ENCODE results near the gene ADAMTS20.

ADAMTS20 gene

DNA sequence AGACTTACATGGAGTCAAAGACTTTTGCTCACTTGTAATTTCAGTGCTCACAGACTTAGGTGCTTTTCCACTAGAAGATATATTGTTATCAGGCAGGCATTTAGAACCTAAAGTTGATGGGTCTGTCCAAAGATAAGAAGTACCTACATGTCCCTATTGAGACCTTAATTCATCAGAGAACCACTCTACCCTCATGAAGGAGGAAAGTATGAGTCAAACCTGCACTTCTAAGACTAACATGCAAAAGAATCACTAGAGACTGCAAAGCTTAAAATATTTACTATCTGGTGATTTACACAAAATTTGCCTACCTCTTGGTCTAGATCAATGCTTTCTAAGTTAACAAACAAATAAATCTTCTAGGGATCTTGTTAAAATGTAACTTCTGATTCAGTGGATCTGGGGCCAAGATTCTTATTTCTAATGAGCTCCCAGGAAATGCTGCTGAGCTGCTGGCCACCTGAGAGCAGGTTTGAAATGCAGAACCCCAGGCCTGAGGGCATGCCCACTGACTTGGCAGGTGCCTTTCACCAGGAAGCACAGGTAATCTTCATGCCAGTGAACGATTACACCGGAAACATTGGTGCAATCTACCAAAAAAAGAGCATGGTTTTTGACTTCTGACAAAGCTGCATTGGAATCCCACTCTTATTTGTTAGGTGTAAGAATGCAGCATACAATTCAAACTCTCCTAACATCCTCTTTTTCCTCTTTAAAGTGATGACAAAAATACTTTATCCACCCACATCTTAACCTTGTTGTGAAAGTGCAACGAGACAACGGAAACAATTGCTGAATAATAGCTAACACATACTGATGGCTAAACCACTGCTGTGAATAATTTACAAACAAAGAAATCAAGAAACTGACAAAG, 214.2 kb downstream of the ADAMTS20 start:
- CTCF ChIA-PET: interaction anchor here (0.8 kb wide), 1 partner anchor 23 kb away, joined by 3 read pairs; no protein-coding TSS in a partner anchor
- POLR2A ChIA-PET: no interaction called here
- no peak for DNase-seq (ENCODE audit: extremely low spot score)
- TF ChIP-seq, protein P1, sequence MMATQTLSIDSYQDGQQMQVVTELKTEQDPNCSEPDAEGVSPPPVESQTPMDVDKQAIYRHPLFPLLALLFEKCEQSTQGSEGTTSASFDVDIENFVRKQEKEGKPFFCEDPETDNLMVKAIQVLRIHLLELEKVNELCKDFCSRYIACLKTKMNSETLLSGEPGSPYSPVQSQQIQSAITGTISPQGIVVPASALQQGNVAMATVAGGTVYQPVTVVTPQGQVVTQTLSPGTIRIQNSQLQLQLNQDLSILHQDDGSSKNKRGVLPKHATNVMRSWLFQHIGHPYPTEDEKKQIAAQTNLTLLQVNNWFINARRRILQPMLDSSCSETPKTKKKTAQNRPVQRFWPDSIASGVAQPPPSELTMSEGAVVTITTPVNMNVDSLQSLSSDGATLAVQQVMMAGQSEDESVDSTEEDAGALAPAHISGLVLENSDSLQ (IDR thresholded peaks at IDR 0.05): no peak

DNA sequence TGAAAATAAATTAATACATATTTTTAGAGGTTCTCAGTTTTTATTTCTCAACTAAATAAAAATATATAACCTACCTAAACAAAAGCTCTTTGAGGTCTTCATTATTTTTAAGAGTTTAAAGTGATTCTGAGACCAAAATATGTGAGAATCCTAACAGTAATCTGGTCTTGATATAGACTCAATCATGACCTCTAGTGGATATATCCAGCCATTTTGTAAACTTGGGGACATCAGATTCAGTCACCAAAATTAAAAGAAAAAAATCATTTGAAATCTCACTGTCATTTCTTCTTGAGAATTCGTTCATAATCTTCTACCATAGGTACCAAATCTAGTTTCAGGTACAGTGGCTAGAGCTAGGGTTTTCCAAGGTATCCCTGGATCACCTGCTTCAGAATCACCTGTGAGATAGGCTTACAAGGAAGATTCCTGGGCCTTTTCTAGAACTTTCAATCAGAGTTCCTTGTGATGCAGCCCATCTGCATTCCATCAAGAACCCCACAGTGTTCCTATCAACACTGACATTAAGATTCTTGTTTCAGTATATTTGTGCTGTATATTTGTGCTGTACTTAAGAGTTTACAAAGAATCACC, 214.9 kb downstream of the ADAMTS20 start:
- no peak for DNase-seq (ENCODE audit: extremely low spot score)
- CTCF ChIA-PET: interaction anchor here (0.8 to 1.2 kb wide), 3 partner anchors 12 to 749 kb away, joined by 3 to 4 read pairs (median 3); no protein-coding TSS in a partner anchor
- TF ChIP-seq SP1 (IDR thresholded peaks at IDR 0.05): no peak
- TF ChIP-seq FOXA1 (IDR thresholded peaks at IDR 0.05): no peak
- TF ChIP-seq NFRKB (IDR thresholded peaks at IDR 0.05): no peak
- TF ChIP-seq TARDBP (IDR thresholded peaks at IDR 0.05): no peak
- no peak for TF ChIP-seq CTBP1 (IDR thresholded peaks at IDR 0.05; ENCODE audit: borderline replicate concordance)
- no peak for TF ChIP-seq L3MBTL2 (conservative IDR thresholded peaks at IDR 0.05)
- TF ChIP-seq ELF4 (IDR thresholded peaks at IDR 0.05): no peak
- no peak for TF ChIP-seq ARNT (IDR thresholded peaks at IDR 0.05)
- no peak for TF ChIP-seq HDGF (IDR thresholded peaks at IDR 0.05; ENCODE audit: borderline replicate concordance)
- no peak for TF ChIP-seq FOXM1 (IDR thresholded peaks at IDR 0.05; ENCODE audit: borderline replicate concordance)
- TF ChIP-seq LEF1 (IDR thresholded peaks at IDR 0.05; ENCODE audit: borderline replicate concordance): no peak
- TF ChIP-seq, protein P1 (IDR thresholded peaks at IDR 0.05): no peak
- no peak for TF ChIP-seq ZNF384 (IDR thresholded peaks at IDR 0.05)
- TF ChIP-seq BHLHE40 (IDR thresholded peaks at IDR 0.05; ENCODE audit: borderline replicate concordance): no peak
- no peak for TF ChIP-seq FOXK2 (IDR thresholded peaks at IDR 0.05)
- no peak for TF ChIP-seq SUZ12 (IDR thresholded peaks at IDR 0.05)
- POLR2A ChIA-PET: no interaction called here

DNA sequence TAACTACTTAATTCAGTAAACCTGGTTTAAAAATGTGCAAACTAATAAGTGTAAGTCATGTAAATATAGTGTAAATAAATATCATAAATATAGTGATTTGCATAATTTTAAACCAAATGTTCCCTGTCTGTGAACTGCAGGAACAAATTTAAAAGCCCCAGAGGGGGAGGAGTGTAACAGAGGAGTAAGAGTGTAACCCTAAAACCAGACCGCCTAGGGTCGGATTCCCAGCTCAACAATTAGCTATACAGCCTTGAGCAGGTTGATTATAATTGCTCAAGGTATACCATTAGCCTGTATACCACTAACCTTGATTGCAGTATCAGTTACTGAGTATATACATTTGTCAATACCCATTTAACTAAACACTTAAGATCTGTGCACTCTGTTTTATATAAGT, 218.4 kb downstream of the ADAMTS20 start:
- DNase-seq (ENCODE audit: extremely low spot score): peak; percentile 8
- TF ChIP-seq SP1 (IDR thresholded peaks at IDR 0.05) (no peak), ZNF384 (IDR thresholded peaks at IDR 0.05) (no peak), HDGF (IDR thresholded peaks at IDR 0.05; ENCODE audit: borderline replicate concordance) (no peak), FOXM1 (IDR thresholded peaks at IDR 0.05; ENCODE audit: borderline replicate concordance) (no peak), FOXA1 (IDR thresholded peaks at IDR 0.05) (no peak), ELF4 (IDR thresholded peaks at IDR 0.05) (no peak), NFRKB (IDR thresholded peaks at IDR 0.05) (no peak), CTBP1 (IDR thresholded peaks at IDR 0.05; ENCODE audit: borderline replicate concordance) (no peak), ARNT (IDR thresholded peaks at IDR 0.05) (no peak), TARDBP (IDR thresholded peaks at IDR 0.05) (no peak), SUZ12 (IDR thresholded peaks at IDR 0.05) (no peak), LEF1 (IDR thresholded peaks at IDR 0.05; ENCODE audit: borderline replicate concordance) (no peak), L3MBTL2 (conservative IDR thresholded peaks at IDR 0.05) (no peak), BHLHE40 (IDR thresholded peaks at IDR 0.05; ENCODE audit: borderline replicate concordance) (no peak), FOXK2 (IDR thresholded peaks at IDR 0.05) (no peak)
- TF ChIP-seq, protein P1 (IDR thresholded peaks at IDR 0.05): no peak
- POLR2A ChIA-PET: no interaction called here
- CTCF ChIA-PET: no interaction called here

DNA sequence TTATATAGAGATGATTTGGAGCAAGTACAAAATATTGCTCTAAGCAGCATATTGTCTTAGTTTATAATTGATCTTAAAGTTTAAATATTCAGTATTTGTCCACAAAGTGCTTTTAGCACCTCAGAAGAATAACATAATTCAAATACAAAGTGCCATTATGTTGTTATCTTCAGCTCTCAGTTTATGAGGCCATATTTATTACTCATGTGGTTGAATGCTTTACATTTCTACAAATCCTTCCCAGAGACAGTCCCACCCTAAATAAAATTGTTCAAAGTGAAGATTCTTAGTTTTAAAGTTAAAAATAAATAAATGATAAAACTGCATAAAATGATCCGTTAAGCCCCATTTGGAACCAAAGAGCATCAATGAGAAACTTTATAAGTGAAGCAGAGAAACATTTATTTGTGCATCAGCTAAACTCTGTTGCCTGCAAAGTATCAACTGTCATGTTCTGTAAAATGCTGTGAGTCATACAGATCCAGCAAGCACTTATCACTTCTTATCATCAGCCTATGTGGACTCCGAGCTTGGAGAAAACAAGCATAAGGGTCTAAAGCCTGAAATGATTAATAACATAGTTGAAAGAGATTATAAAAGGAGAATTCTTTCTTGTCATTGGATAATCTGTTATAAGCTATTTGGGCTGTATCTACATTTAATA, 218.9 kb downstream of the ADAMTS20 start:
- DNase-seq (ENCODE audit: extremely low spot score): peak; percentile 14
- TF ChIP-seq ARNT (IDR thresholded peaks at IDR 0.05) (no peak), SUZ12 (IDR thresholded peaks at IDR 0.05) (no peak), L3MBTL2 (conservative IDR thresholded peaks at IDR 0.05) (no peak), ELF4 (IDR thresholded peaks at IDR 0.05) (no peak), FOXK2 (IDR thresholded peaks at IDR 0.05) (no peak), SP1 (IDR thresholded peaks at IDR 0.05) (no peak), LEF1 (IDR thresholded peaks at IDR 0.05; ENCODE audit: borderline replicate concordance) (no peak), TARDBP (IDR thresholded peaks at IDR 0.05) (no peak)
- TF ChIP-seq, protein P1 (IDR thresholded peaks at IDR 0.05): 0 out of 2 replicates have a peak, but pooled peaks have one; percentile 3
- ChIA-PET POLR2A (no interaction called here), CTCF (no interaction called here)

DNA sequence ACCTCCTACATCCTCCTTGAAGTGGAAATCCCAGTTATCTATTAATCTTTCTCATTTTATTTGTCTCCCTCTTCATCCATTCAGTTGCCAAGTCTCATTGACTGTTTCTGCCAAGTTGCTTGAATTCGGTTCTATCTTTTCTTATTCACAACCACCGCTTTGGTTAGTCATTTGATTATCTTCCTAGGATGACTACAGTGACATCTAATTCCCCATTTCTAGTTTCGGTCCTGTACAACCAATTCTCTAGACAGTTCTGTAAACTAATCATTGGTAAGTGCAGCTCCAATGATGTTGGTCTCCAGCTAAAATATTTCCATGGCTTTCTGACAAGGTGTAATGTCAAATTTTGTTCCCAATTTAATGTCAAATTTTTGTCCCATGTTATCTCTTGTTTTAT, 220.1 kb downstream of the ADAMTS20 start:
- no peak for DNase-seq (ENCODE audit: extremely low spot score)
- TF ChIP-seq SUZ12 (IDR thresholded peaks at IDR 0.05) (no peak), FOXA1 (IDR thresholded peaks at IDR 0.05) (no peak)
- POLR2A ChIA-PET: interaction anchor here (1.2 kb wide), 1 partner anchor 44 kb away, joined by 3 read pairs; no protein-coding TSS in a partner anchor
- CTCF ChIA-PET: no interaction called here
